ENCODE data around the gene PLA2G4C.

DNA sequence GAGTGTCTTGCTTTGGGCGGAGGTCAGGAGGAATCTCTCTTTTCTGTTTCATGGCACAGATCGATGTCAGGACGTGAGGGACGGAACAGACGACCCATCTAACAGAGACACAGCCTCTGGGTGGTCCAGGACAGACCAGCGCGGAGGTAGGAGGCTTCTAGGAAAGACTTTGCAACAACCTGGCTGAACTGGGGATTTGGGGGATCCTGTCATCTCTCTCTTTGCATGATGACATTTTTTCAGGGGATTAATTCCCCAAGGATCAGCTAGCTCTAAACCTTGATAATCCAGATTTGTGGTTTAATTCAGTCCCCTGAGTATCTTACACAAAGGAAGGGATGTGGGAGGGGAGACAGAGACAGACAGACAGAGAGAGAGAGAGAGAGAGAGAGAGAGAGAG, 81.2 kb downstream of the PLA2G4C start:
- TF ChIP-seq POLR2A (IDR thresholded peaks at IDR 0.05): no peak
- no peak for TF ChIP-seq CTCF (IDR thresholded peaks at IDR 0.05 in 4 of 5, conservative IDR thresholded peaks at IDR 0.05 in 1 of 5)

All from gastrocnemius medialis (tissue), 4 donors.